Osteoblast (primary cell): ENCODE results near the gene WDR7. TPM values are rescaled to one million over a fixed set of nuclear protein-coding genes. Genes with fewer than 3 reads are reported as not detected.

Experiments used
- DNase-seq: peaks from one replicate; pipeline ENCODE4 v3.0.0; 2011; ENCODE audit warnings: low spot score, mixed read lengths; ENCODE audit not compliant: insufficient read length; ENCODE audit errors: missing footprints
- H2AFZ ChIP-seq: 2 replicates; pipeline ENCODE4 v1.6.0; 2011; ENCODE audit warnings: mild to moderate bottlenecking, low read length
- H3K27ac ChIP-seq: 2 replicates; pipeline ENCODE4 v1.5.1; 2011; ENCODE audit warnings: mild to moderate bottlenecking, low read depth, low read length, moderate library complexity
- H3K27me3 ChIP-seq: 2 replicates; pipeline ENCODE4 v1.6.0; 2012; ENCODE audit warnings: mild to moderate bottlenecking, control low read depth, inconsistent platforms, low read length, moderate library complexity; ENCODE audit not compliant: insufficient read depth
- H3K36me3 ChIP-seq: 2 replicates; pipeline ENCODE4 v1.5.1; 2011; ENCODE audit warnings: mild to moderate bottlenecking, low read length, control low read depth, moderate library complexity; ENCODE audit not compliant: insufficient read depth
- H3K4me1 ChIP-seq: 2 replicates; pipeline ENCODE4 v1.5.1; 2011; ENCODE audit warnings: mild to moderate bottlenecking, low read length, control low read depth, moderate library complexity; ENCODE audit not compliant: insufficient read depth
- H3K4me2 ChIP-seq: 2 replicates; pipeline ENCODE4 v1.6.0; 2011; ENCODE audit warnings: mild to moderate bottlenecking, low read length; ENCODE audit not compliant: insufficient read depth
- H3K4me3 ChIP-seq: fragments of 200-600 bp; sonication (generic); 3 replicates; pipeline ENCODE4 v1.5.1; 2012; ENCODE audit warnings: mild to moderate bottlenecking, low read length, inconsistent platforms; ENCODE audit not compliant: insufficient read depth
- H3K79me2 ChIP-seq: 2 replicates; pipeline ENCODE4 v1.6.0; 2012; ENCODE audit warnings: mild to moderate bottlenecking, low read length, control low read depth, inconsistent platforms; ENCODE audit not compliant: insufficient read depth
- H3K9me3 ChIP-seq: 2 replicates; pipeline ENCODE4 v1.5.1; 2011; ENCODE audit warnings: low read depth, low read length, control low read depth
- H4K20me1 ChIP-seq: 2 replicates; pipeline ENCODE4 v1.6.0; 2012; ENCODE audit warnings: mild to moderate bottlenecking, low read length, control low read depth; ENCODE audit not compliant: insufficient read depth
- total RNA-seq: library from RNA; depleted of rRNA; stranded (reverse); fragments of >200 nt; gene quantifications from 2 replicates; pipeline ENCODE4 v1.2.3, GENCODE V29; 2012
- TF ChIP-seq, protein P1 (sequence below): IDR thresholded peaks from 2 replicates; pipeline ENCODE4 v1.5.1; 2011; ENCODE audit warnings: mild to moderate bottlenecking, low read depth, low read length, moderate library complexity; ENCODE audit errors: extremely low read depth

Gene WDR7
- total RNA-seq, 1 donor: 23.2 TPM

DNA sequence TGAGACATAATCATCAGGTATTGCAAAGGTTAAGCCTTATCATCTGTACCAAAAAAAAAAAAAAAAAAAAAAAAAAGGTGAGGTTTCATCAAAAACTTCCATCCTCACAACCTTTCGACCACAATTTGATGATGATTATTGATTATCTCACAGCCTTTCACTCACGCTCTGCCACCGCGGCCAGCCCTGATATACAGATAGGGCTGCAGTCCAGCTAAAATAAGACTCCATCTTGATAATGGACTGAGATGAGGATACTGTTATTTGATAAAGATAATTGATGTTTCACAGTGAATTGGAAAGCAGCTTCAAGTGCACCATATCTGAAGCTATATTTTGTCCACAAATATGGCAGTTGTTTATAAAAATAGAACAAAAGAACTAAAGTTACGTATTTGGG lies 336.1 kb downstream of the WDR7 start:
- H3K4me3 ChIP-seq: no peak overlapping the region
- no peaks in the 10 kb centered on the region for H3K4me1 ChIP-seq
- no peaks in the 10 kb centered on the region for H3K36me3 ChIP-seq
- TF ChIP-seq, protein P1, sequence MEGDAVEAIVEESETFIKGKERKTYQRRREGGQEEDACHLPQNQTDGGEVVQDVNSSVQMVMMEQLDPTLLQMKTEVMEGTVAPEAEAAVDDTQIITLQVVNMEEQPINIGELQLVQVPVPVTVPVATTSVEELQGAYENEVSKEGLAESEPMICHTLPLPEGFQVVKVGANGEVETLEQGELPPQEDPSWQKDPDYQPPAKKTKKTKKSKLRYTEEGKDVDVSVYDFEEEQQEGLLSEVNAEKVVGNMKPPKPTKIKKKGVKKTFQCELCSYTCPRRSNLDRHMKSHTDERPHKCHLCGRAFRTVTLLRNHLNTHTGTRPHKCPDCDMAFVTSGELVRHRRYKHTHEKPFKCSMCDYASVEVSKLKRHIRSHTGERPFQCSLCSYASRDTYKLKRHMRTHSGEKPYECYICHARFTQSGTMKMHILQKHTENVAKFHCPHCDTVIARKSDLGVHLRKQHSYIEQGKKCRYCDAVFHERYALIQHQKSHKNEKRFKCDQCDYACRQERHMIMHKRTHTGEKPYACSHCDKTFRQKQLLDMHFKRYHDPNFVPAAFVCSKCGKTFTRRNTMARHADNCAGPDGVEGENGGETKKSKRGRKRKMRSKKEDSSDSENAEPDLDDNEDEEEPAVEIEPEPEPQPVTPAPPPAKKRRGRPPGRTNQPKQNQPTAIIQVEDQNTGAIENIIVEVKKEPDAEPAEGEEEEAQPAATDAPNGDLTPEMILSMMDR: no peak
- no peaks in the 10 kb centered on the region for H3K27me3 ChIP-seq
- no peak overlapping the region for H3K4me2 ChIP-seq
- H3K79me2 ChIP-seq: no peaks in the 10 kb centered on the region
- no peak overlapping the region for H2AFZ ChIP-seq
- no peak overlapping the region for H3K27ac ChIP-seq
- H3K9me3 ChIP-seq: no peaks in the 10 kb centered on the region
- no peaks in the 10 kb centered on the region for H4K20me1 ChIP-seq
- no peak for DNase-seq

DNA sequence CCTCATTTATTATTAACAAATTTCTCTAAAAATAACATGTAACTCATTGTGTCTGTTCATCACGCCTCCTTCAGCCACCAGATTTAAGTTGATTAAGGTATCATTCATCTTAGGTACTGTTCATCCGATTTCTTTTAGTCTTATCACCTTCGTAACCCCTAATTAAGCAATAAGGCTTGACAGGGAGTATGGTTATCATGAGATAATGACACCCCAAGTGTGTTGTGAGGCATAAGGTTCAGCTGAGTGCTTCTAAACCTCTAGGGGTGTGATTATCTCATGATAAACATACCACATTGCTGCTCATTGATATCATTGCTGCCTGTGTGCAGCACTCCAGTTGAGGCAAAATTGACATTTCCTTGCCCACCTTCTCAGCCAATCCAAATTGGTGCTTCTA lies 336.9 kb downstream of the WDR7 start:
- no peaks in the 10 kb centered on the region for H3K4me1 ChIP-seq
- no peaks in the 10 kb centered on the region for H3K27me3 ChIP-seq
- no peak overlapping the region for H3K4me2 ChIP-seq
- DNase-seq: no peak
- no peaks in the 10 kb centered on the region for H3K9me3 ChIP-seq
- no peaks in the 10 kb centered on the region for H4K20me1 ChIP-seq
- no peak overlapping the region for H2AFZ ChIP-seq
- no peaks in the 10 kb centered on the region for H3K79me2 ChIP-seq
- no peak overlapping the region for H3K4me3 ChIP-seq
- TF ChIP-seq, protein P1: no peak
- H3K36me3 ChIP-seq: no peaks in the 10 kb centered on the region
- no peak overlapping the region for H3K27ac ChIP-seq

DNA sequence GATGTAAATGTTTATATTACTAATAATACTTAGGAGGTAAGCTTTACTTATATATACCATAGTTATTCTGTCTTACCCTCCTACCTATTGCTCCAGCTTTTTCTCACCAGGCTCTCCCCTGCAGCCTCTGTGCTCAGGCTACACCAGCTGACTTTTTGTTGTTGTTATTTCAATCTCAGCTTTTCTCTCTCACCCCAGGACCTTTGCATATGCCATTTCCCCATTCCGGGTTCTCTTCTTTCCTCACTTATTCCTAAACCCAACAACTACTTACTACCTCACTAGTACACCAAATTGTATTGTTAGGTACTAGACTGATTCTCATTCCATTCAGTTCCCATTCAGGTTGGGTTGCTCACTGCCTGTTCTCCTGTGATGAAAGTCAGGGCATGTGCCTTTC lies 339.5 kb downstream of the WDR7 start:
- no peaks in the 10 kb centered on the region for H3K79me2 ChIP-seq
- H3K36me3 ChIP-seq: no peaks in the 10 kb centered on the region
- no peak overlapping the region for H3K27ac ChIP-seq
- H3K9me3 ChIP-seq: no peaks in the 10 kb centered on the region
- no peak overlapping the region for H3K4me2 ChIP-seq
- H3K4me1 ChIP-seq: no peaks in the 10 kb centered on the region
- H3K4me3 ChIP-seq: no peak overlapping the region
- H4K20me1 ChIP-seq: no peaks in the 10 kb centered on the region
- no peak overlapping the region for H2AFZ ChIP-seq
- peak; percentile 2 for DNase-seq
- H3K27me3 ChIP-seq: no peaks in the 10 kb centered on the region
- TF ChIP-seq, protein P1: no peak

DNA sequence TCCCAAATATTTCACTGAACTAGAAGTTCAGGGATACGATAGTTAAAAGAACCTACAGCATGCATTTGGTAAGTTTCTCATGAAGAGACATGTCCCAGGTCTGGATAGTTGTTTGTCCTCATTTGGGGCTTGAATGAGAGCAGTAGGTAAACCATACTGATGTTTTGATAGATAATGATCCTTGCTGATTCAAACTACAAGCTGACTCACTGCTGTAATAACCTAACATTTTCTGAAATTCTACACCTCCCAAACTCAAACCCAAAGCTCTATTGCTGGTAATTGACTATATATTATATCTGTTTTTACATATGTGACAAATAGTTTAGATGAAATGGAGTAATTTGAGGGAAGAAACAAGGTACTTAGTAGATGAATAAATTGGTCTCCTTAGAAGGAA lies 341.6 kb downstream of the WDR7 start:
- Histone ChIP-seq H3K4me3 (no peak overlapping the region), H3K4me1 (no peaks in the 10 kb centered on the region), H3K36me3 (no peaks in the 10 kb centered on the region), H2AFZ (no peak overlapping the region), H3K4me2 (no peak overlapping the region), H3K27ac (no peak overlapping the region), H3K27me3 (no peaks in the 10 kb centered on the region), H4K20me1 (no peaks in the 10 kb centered on the region), H3K79me2 (no peaks in the 10 kb centered on the region), H3K9me3 (no peaks in the 10 kb centered on the region)
- DNase-seq: peak; percentile 3
- TF ChIP-seq, protein P1: no peak
